GM19099 (cell line): Measurements from ENCODE around the gene FARS2.

Experiments
- POLR2A ChIP-seq: IDR thresholded peaks from 3 replicates; pipeline ENCODE4 v1.6.1; 2011; ENCODE audit warnings: low read depth; ENCODE audit not compliant: insufficient read length; ENCODE audit errors: extremely low read depth

The FARS2 gene

DNA sequence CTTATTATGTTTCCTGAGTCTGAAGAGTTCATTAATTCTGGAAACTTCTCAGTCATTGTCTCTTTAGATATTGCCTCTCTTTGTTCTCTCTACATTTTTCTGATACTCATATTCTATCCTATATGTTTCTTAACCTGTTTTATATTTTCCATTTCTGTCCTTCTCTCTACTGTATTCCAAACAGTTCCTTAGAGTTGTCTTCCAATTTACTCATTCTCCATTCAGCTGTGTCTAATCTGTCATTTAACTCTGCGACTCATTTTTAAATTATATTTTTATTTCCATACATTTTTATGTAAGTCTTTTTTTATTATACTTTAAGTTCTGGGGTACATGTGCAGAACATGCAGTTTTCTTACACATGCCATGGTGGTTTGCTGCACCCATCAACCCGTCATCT lies 493.6 kb downstream of the FARS2 start:
- TF ChIP-seq POLR2A = no peak

DNA sequence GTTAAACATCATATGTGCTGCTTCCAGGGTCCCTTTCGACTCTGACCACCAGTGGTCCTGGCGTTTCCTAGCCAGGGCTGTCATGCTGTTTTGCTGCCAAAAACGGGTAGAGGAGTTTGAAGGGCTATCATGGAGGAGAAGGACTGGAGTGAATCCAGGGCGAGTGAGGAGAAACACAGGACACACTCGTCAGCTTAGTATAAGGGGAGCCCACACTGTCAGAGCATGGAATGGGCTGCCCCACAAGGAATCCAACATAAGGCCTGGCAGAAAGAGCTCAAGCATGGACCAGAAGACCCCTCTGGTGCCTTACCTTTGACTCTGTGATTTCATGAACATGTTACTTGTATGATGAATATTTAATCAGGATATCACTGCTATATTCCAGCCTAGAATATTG lies 498.3 kb downstream of the FARS2 start:
- TF ChIP-seq POLR2A = no peak

DNA sequence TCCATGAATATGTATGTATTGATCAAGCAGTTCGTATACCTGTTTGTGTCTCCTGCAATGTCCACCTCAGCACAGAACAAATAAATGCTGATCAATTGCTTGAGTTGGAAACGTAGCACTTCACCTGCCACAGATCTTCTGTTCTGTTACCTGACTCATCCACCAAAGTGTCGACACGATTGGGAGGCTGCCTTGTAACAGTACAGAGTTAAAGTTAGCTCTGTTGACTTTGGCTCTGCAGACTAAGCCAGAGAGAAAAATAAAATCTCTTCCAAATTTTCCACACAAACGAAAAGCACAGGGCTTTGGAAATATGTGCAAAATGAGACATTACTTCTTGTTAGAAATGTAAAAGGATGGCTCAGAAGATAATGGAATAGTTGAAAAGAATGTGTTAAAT lies 500.1 kb downstream of the FARS2 start:
- TF ChIP-seq POLR2A = no peak

- TF ChIP-seq POLR2A = no peak
Measured at GRCh38 chr6:5762561-5762968, 501.3 kb downstream of the FARS2 start.

DNA sequence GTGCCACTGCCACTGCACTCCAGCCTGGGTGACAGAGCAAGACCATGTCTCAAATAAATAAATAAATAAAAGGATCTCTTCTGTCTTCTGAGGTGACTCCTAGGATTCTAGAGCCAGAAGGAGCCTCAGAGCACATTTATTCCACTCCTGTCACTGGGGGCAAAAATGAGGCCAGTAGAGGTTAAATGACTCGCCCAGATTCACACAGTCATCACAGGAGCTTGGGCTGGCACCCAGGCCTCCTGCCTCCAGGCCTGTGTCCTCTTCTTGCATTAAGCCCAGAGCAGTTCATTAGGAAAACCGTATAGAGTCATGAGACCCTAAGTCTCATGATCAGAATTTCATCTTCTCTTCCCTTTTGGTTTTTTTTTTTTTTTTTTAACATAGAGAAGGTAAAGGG lies 502.1 kb downstream of the FARS2 start:
- no peak for TF ChIP-seq POLR2A

GRCh38 chr6:5763871-5764270 lies 502.6 kb downstream of the FARS2 start:
- TF ChIP-seq POLR2A = no peak

DNA sequence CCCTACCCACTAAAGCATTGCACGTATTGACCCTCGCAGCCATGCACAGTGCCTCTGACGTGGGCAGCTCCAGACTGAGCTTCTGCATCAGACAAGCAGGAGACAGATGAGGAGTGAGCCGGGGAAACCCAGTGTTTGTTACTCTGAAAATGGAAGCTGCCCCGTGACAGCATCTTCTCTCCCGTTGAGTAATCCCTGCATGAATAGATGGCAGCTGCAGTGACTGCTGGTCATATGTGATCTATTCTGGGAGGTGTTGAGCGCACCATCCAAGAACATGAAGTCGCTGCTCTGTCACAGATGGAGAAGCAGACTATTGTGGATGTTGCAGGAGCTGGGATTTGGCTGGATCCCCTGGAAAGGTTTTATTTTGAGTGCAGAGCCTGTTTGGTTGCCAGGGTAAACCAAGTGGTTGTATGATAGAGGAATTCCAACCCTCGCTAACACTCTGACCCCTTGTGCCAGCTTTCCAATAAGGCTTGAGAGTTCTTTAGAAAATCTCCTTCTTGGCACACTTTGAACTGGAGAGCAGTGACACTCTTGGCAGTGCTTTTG lies 503.2 kb downstream of the FARS2 start:
- TF ChIP-seq POLR2A = no peak

DNA sequence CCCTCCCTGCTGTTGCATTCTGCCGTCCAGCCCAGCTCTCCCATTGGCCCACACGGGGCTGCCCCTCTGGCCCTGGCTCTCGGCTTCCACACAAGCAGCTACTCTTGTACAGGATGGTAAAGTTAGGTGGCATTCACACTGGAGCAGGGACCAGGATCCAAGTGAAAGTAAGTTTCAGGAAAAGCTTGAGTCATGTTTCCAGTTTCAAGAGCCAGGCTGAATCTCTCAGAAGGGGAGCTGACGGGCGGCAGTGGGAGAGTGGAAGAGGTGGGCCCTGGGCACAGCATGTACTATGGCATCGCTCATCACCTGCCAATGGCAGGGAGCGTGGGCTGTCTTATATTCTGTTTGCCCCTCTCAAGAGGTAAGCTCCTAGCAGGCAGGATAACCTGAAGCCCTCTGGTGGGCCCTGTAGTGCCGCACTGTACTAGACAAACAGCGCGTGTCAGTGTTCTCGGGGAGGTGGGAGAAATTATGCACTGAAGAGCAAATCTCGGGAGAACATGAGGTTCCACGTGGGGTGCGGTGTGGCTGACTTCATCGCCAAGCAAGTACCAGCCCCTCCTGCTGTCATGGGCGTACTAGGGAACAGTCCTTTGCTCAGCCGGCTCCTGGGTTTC lies 503.9 kb downstream of the FARS2 start:
- TF ChIP-seq POLR2A = no peak

DNA sequence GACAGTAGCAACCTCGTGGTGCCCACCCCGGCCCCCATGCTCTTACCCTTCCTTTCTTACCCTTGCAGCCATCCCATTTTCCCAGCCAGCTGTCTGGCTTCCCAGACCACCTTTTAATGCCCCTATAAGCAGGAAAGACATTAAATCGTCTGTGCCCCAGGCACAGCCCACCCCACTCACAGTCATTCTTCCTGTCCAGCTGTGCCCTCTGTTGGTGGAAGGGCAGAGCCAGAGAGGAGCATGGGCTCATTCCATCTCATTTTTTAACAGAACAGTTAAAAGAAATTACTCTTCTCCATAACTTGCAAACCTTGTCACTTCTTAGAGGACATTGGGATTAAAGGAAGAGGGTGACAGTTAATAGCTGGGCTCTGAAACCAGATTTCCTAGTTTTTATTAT lies 504.9 kb downstream of the FARS2 start:
- TF ChIP-seq POLR2A = no peak

- TF ChIP-seq POLR2A = no peak
Measured at GRCh38 chr6:5767471-5767870, 506.2 kb downstream of the FARS2 start.

DNA sequence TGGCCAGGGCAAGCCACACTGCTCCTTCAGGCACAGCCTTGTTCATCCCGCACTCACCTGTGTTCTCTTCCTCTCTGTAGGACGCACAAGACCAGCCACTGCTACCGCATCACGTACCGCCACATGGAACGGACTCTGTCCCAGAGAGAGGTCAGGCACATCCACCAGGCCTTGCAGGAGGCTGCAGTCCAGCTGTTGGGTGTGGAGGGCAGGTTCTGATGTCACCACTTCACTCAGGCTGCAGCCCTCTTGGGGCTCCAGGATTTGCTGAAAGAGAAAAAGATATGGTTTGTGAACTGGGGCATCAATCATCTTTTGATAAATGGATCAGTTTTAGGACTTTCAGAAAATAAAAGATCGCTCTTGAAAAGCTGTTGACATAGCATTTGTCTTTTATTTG lies 509.9 kb downstream of the FARS2 start:
- TF ChIP-seq POLR2A = no peak

- no peak for TF ChIP-seq POLR2A
Measured at GRCh38 chr6:5771759-5772390, 510.6 kb downstream of the FARS2 start.

DNA sequence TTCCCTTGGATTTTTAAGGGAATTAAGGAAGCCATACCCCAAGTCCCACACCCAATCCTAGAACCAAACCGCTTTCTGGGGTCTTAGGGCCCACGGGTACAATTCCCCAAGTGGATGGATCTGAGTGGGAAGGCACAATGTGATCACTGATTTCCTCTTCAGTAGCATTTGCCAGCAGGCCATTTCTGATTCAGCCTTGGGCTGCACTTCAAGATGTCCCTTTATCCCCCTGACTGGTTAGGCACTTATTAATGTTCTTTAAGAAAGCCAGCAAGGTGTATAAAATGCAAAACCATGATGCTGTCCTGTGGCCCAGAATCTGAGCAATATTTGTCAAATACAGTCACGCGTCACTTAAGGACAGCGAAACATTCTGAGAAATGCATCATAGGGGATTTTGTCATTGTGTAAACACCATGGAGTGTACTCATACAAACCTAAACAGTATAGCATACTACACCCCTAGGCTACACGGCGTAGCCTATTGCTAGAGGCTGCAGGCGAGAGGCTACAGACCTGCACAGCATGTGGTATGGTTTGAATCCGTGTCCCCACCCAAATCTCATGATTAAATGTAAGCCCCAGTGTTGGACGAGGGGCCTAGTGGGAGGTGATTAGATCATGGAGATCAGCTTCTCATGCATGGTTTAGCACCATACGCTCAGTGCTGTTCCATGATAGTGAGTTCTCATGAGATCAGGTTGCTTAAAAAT lies 511.3 kb downstream of the FARS2 start:
- no peak for TF ChIP-seq POLR2A

GRCh38 chr6:5776104-5776503 lies 514.8 kb downstream of the FARS2 start:
- no peak for TF ChIP-seq POLR2A

GRCh38 chr6:5776706-5777390 lies 515.5 kb downstream of the FARS2 start:
- TF ChIP-seq POLR2A = no peak
